GM19372 (cell line): ENCODE results near the gene NSFL1C.

Experiments used
- ATAC-seq: cut with Tn5 transposase; IDR thresholded peaks from one replicate; pipeline ENCODE4 v1.9.1; 2021; ENCODE audit warnings: mild to moderate bottlenecking, low read depth, moderate library complexity; ENCODE audit not compliant: unreplicated experiment

The NSFL1C gene

DNA sequence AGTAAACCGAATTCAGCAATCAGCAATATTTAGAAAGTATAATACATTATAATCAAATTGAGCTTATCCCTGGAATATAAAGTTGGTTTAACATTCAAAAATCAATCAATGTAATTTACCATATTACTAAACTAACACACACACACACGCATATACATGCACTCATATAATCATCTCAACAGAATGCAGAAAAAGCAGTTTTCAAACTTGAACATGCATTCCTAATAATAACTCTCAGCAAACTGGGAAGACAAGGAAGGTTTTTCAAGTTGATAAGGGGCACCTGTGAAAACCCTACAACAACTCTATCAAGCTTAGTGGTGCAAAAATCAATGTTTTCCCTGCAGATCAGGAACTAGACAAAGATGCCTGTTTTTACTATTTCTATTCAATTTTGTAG is 19.9 kb upstream of the NSFL1C start:
- no peak for ATAC-seq

DNA sequence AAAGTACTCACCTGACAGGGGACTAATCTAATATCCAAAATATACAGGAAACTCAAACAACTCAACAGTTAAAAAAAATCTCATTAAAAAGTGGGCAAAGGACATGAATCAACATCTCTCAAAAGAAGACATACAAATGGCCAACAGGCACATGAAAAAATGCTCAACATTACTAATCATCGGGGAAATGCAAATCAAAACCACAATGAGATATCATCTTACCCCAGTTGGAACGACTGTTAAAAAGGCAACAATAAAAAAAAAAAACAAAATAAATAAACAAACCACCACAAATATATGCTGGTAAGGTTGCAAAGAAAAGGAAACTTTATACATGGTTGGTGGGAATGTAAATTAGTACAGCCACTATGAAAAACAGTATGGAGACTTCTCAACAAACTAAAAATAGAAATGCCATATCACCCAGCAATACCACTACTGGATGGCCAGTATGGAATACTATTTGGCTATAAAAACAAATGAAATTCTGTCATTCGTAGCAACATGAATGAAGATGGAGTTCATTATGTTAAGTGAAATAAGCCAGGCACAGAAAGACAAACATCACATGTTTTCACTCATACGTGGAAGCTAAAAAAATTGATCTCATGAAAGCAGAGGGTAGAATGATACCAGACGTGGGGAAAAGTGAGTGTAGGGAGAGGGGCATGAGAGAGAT is 17.9 kb upstream of the NSFL1C start:
- ATAC-seq: no peak

DNA sequence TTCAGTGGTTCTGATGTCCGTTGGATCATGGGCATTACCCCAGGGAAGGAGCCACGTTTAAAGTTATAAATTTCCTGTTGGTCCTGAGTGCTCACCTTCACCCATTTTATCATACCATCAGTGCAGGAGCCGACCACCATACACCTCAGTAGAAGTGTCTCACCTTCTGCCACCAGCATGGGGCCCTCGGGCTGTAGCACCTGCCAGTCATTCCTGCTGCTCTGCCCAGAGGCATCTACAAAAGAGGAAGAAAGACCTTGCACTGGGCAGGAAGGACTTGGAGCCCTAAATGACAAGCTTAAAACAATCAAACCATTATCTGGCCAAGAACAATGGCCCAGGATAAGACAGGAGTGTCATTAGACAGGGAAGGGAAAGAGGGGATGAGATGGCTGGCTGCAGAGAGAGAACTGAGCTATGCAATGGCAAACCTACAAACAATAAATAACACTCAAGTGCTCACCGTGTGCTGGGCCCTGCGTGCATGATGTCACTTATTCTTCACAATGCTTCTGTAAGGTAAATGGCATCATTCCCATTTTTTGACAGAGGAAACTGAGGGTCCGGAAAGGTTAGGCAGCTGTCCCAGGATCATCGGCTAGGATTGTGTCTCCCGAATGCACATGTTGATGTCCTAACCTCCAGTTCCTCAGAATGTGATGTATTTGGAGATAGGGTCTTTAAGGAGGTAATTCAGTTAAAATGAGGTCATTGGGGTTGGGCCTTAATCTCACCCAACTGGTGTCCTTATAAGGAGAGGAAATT is 13.4 kb upstream of the NSFL1C start:
- no peak for ATAC-seq

DNA sequence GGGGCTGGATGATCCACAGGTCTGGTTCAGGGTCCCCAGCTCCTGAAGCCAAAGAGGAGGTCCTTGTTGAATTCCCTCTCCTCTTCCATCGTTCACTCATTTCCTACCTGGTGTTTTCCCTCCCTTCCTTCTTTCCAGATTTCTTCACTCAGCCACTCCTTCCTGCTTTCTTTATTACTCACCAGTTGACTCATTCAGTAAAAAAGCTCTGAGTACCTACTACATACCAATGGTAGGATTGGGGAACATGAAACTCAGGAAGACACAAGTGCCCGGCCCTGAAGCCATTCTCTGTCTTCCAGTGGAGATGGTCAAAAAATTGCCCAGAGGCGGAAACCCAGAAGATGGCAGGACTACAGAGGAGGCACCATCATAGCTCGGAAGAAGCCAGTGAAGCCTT is 11.9 kb upstream of the NSFL1C start:
- no peak for ATAC-seq

DNA sequence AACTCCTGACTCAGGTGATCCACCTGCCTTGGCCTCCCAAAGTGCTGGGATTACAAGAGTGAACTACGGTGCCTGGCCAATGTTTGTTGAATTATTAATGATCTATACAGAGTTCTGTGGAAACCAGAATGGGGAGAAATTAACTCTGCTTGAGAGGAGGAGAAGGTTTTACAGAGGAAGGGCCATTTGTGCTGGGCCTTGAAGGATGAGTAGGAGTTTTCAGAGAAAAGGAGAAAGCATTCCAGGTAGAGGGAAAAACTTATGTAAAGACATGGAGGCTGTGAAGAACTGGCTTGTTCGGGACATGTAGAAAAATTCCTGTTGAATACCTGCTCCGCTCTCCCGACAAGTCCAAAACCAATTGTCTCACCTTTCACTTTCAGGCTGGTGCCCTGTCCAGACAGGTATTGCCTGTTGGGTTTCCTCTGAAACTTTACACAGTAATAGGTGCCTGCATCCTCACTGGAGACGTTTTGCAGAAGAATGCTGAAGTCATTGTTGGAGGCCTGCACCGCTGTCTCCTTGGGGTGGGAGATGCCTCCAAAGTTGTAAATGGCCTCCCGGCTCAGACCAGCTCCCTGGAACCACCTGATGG is 11.3 kb upstream of the NSFL1C start:
- no peak for ATAC-seq

DNA sequence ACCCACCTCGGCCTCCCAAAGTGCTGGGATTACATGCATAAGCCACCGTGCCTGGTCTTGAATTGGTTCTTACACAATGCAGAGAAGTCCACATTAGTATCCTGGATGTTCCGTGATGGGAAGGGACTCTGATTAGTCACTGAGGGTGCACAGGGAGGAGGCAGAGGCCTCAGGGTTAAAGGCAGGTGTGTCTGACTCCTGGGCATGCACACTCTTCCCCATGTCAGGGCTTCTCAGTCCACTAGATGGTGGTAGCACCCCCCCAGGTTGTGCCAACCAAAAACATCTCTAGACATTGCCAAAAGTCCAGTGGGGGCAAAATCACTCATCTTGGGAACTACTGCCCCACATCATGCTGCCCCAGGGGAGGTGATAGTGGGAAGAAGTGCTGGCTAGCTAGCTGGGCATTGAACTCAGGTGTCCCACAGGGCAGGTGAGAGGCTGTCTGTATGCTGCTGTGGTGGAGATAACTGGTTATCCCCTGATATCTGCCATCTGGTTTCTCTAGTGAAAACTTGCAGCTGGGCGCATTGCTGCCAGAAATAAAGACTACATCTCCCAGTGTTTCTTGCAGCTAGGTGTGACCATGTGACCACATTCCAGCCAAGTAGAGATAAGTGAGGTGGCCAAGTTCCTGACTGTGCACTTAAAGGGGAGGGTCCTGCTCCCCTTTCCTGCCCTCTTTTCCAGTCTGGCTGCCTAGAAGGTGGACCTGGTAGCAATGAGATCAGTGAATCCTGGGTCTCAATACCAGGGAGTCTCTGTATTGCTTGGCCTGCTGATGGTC is 8.4 kb upstream of the NSFL1C start:
- ATAC-seq: no peak

DNA sequence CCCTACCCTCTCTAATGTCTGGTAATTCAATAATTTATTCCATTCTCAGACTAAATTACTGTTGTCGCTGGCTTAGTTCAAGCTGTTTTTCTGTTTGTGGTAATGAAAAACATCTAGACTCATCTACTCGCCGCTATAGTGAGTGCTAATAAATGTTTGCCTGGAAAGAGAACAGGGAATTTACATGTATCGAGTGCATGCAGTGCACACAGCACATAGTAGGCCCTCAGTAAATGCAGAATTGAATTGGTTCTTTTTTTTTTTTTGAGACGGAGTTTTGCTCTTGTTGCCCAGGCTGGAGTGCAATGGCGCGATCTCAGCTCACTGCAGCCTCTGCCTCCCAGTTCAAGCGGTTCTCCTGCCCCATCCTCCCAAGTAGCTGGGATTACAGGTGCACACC is 7.7 kb upstream of the NSFL1C start:
- no peak for ATAC-seq

DNA sequence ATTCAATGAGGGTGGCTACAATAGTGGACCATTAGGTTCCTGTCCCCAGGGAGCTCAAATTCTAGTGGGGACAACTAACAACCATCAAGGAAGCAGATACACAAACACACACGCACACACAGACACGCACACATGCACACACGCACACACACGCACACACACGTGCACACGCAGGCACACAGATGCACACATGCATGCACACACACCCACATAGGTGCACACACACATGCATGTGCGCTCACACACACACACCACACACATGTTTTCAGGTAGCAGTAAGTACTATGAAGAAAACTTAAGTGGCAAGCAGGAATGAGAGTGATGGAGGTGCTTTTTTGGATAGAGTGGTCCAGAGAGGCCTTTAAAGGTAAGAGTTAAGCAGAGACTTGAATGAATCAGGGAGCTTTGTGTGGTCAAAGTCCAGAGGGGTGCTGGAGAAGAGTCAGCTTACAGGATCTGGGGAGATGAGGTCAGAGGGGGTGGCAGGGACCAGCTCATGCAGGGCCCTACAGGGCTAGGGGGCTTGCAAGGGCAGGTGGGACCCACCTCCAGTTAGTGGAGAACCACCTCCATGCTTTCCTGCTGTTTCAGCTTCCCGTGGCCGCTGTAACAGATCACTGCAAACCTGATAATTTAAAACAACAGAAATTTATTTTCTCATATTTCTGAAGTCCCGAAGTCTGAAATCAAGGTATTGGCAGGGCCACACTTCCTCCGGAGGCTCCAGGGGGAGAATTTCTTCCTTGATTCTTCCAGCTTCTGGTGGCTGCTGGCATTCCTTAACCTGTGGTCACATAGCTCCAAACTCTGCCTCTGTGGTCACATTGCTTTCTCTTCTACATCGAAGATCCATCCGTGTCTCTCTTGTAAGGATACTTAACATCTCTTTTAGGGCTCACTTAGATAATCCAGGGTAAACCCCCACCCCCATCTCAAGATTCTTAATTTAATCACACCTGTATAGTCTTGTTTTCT is 6.9 kb upstream of the NSFL1C start:
- no peak for ATAC-seq

DNA sequence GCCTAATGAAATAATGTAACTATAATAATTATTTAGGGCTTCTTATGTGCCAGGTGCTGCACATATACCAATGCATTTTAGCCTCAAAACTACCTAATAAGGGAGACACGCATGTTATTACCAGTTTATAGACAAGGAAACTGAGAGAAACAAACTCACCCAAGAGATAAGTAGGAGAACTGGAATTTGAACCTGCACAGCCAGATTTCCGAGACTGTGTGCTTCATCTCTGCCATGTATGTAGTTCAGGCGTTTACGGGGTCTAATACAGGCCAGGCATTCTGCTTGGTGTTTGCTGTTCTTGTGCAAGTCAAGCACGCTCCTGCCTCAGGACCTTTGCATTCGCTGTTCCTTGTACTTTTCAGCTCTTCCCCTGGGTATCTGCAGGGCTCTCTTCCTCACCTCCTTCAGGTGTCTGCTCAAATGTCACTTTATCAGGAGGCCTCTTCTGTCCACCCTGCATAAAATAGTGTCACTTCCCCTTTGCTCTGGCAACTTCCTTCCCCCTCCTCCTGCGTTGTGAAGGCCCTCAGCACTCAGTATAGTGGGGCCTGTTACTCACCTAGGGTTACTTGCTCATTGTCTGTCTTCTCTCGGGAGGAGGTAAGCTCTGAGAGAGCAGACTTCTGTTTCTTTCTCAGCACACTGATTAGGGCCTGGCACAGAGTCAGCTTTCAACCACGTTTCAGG is 6.1 kb upstream of the NSFL1C start:
- ATAC-seq: no peak

DNA sequence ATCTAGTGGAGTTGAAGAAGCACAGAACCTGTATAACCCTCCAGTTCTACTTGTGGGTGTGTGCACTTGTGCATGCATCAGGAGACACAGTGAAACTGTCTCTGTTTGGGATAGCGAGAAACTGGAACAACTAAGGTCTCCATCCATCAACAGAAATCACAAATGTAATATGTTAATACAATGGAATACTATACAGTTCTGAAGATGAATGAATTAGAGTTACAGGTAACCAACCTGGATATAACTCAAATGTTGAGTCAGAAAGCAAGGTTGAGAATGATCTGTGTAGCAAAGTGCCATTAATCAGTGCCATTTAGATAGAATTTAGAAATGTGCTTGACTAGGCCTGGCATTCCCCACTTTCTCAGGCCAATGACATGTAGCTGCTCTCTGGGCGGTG is 4.6 kb upstream of the NSFL1C start:
- ATAC-seq: no peak

DNA sequence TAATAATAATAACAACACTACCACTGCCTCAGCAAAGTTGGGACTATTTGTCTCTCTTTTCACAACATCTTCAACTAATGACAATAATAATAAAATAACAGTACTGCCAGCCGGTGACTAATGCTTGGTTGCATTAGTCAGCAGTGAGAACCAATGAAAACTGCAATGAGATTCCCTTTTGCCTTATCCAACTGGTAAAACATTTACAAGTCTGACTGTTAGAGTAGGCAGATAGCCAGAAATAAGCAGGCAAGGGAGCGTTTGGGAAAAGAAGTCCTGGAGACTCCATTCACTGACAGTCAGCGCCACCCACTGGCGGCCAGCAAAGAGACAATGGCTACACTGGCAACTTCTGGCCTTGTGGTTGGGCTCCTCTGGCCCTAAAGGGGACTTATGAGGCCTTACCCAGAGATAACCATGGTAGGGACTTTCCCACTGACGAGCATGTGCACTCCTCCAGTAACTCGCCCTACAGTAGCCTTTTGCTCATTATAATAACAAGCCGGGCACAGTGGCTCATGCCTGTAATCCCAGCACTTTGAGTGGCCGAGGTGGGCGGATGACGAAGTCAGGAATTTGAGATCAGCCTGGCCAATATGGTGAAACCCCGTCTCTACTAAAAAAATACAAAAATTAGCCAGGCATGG is 3.4 kb upstream of the NSFL1C start:
- no peak for ATAC-seq

DNA sequence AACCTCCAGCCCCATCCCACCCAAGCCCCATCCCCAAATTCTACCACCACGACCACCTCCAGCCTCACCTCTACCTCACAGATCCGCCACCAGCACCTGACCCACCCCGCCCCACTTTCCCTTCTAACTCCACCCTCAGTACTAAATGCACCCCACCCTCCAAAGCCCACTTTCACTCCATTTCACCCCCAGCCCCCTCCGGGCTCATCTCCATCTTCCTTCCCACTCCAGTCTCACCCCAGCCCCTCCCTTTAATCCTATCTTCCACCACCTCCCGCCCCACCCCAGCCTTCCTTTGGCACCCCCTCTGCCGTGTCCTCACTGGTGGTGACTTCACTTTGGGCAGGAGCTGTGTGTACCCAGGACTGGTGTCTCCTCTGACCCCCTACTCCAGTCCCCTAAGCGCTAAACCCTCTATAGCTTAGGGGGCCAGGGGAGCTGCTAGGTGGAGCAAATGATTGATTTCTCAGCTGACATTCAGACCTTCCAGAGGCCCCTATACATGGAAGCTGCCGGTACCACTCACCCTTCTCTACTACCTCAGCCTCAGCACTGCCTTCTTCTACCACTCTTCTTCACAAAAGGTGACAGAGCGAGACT is 2.8 kb upstream of the NSFL1C start:
- no peak for ATAC-seq

DNA sequence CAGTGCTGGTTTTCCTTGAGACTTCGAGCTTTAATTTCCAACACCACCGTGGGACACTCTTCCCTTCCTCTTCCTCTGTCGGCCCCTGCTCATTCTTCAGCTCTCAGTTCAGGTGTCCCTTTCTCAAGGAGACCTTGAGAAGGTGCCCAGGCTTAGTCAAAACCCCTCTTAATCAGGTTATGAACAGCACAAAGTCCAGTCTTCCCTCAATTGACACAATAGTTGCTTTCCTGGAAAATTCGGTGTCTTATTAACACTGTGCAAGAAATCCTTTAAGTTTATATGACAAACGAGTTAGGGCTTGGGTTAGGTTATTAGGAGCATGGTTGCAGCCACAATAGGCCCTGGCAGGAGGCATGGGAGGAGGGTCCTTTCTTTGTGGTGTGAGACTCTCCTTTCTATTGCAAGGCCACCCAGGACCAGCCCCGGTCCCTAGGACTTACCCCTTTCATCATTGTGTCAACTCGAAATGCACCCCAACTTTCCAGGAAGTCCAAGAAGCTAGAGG is 1.5 kb upstream of the NSFL1C start:
- no peak for ATAC-seq

DNA sequence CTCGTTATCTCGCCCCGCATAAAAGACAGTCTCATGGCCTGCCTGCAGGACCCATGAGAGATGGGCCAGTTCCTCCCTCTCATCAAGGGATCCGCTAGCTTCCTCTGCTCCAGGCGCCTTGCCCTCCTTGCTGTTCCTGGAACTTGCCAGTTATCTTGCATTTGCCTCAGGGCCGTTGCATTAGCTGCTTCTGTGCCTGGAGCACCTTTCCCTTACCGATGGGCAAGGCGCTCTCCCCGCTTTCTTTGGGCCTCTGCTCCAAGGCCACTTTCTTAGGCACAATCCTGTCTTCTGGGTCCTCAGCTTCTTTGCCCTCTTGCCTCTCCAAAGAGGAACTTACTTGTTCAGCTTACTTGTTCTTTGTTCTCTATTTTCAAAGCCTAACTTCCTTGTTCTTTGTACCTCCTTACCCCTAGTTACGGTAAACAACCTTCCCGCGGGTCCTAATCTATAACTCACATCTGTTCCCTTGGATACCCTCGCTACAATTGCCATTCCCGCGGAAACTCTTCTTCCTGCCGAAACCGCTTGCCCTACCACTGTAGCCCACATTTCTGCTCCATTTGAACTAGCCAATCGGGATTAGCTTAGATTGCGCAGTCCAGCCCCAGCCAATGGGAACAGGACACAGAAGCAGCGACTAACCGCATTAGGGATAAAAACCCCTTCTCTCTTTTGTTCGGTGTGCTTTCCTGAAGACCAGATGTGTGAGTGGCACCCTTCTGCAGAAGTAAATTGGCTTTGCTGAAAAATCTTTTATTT is 887 bp upstream of the NSFL1C start:
- ATAC-seq: no peak

DNA sequence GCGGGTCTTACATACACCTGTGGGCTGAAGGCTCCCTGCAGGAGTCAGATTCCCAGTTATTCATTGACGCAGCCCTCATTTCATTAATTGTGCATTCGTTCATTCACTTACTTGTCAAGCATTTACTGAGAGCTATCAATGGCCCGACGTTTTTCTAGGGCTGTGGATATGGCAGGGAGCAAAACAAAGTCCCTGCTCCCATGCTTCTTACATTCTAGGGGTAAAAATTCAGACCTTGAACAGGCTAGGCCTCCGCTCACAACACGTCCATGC is 369 bp upstream of the NSFL1C start:
- ATAC-seq: no peak

DNA sequence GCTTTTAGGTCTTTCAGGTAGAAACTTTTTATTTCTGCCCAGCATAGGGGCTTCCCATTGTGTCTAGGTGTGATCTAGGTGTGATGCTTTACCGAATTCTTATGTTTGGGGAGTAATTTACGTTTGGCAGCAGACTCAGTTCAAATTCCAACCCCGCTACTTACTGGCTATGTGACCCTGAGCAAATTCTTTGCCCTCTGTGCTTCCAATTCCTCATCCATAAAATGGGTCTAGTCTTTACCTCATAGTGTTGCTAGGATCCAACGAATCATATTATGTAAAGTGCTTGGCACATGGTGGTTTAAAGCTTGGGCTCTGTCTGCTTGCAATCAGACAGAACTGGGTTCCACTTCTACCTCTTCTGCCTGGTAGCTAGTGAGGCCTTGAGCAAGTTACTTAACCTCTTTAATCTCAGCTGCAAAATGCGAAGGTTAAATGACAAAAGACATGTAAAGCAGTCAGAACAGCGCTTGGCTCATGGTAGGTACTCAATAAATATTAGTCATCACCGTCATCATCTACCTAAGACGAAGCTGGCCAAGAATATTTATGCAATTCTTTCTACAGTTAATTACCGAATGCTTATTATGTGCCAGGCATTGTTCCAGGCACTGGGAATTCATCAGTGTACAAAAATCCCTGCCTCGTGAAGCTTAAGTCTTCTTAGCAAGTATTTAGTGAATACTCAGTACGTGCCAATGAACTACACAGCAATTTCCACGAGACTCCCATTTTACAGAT is 1.0 kb downstream of the NSFL1C start:
- no peak for ATAC-seq

DNA sequence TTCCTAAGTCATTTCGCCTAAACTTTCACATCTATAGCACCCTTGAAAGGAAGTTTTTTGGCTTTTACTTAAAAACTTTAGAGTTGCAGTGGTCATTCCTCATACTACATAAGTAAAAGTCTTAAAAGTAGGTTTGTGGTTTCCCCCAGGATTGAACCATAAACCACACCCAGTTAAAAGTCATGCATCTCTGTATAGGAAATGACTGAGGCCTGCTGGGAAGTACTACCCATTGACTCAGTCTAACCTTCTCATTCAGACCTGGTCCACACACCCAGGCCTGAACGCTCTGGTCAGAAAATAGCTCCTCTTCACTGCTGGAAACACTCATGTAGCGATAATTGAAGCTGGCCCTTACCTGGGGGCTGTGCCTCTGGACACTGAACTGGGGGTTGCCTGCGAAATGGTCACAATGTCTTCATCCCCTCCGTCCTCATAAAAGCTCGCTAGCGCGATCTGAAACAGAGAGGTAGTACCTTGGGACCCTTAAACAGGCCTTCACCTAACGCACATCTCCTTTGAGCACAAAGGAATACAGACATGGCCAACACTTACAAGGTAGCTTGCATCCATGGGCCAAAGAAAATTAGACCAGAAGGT is 2.6 kb downstream of the NSFL1C start:
- no peak for ATAC-seq
